HepG2 (cell line): ENCODE results near the gene HMCN1.

ENCODE experiments used
- EED ChIP-seq: sonication (generic); formaldehyde crosslinking; IDR thresholded peaks from 2 replicates; pipeline ENCODE4 v1.5.0; 2020; ENCODE audit warnings: mild to moderate bottlenecking, missing genetic modification reagents
- FIP1L1 ChIP-seq: fragments of 200-400 bp; formaldehyde crosslinking; IDR thresholded peaks from 2 replicates; pipeline ENCODE4 v1.6.1; 2018; ENCODE audit warnings: low read depth, mild to moderate bottlenecking, low read length, moderate library complexity, borderline replicate concordance; ENCODE audit not compliant: insufficient read depth
- RFX1 ChIP-seq: fragments of 450-650 bp; IDR thresholded peaks from 2 replicates; pipeline ENCODE4 v1.6.1; 2017
- RNF2 ChIP-seq: fragments of 450-650 bp; conservative IDR thresholded peaks from 2 replicates; pipeline ENCODE4 v1.6.1; 2016; ENCODE audit warnings: low read depth
- SP2 ChIP-seq: sonication (generic); formaldehyde crosslinking; IDR thresholded peaks from 2 replicates; pipeline ENCODE4 v1.5.1; 2020; ENCODE audit warnings: mild to moderate bottlenecking, missing genetic modification reagents
- ZNF550 ChIP-seq: sonication (generic); formaldehyde crosslinking; IDR thresholded peaks from 2 replicates; pipeline ENCODE4 v1.4.0; 2020; ENCODE audit warnings: mild to moderate bottlenecking, missing genetic modification reagents, borderline replicate concordance
- ZNF792 ChIP-seq: IDR thresholded peaks from 2 replicates; pipeline ENCODE4 v1.6.1; 2016

DNA sequence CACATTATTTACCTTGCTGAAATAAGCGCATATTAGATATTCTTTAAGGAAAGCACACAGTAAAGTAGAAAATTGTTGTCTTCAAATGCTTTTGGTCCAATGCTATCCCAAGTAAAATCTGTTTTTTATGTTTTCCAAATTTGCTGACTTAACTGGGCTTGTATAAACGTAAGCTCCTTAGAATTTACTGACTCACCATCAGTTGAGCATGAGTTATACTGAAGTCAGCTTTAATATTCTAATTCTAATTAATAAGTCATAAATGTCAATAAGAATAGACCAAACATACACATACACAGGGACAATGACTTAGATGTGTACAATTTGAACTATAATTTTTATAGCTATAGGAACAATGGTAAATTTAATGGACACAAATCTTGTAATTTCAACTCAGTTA lies 321.7 kb downstream of the HMCN1 start:
- TF ChIP-seq SP2: no peak
- no peak for TF ChIP-seq EED (CRISPR knock-in tag)
- no peak for TF ChIP-seq RNF2
- no peak for TF ChIP-seq RFX1
- no peak for TF ChIP-seq FIP1L1
- TF ChIP-seq ZNF792 (CRISPR knock-in tag): no peak
- TF ChIP-seq ZNF550 (CRISPR knock-in tag): no peak
